HG03139 (cell line): ENCODE measurements around the gene EXOC4.
"Not testable (repeated sequence)": the region's sequence is repeated elsewhere in the genome, so short reads cannot be mapped to it uniquely, and the experiment has no call there.

Experiments
- ATAC-seq: cut with Tn5 transposase; IDR thresholded peaks from one replicate; pipeline ENCODE4 v1.9.1; 2021; ENCODE audit not compliant: unreplicated experiment

EXOC4 gene

DNA sequence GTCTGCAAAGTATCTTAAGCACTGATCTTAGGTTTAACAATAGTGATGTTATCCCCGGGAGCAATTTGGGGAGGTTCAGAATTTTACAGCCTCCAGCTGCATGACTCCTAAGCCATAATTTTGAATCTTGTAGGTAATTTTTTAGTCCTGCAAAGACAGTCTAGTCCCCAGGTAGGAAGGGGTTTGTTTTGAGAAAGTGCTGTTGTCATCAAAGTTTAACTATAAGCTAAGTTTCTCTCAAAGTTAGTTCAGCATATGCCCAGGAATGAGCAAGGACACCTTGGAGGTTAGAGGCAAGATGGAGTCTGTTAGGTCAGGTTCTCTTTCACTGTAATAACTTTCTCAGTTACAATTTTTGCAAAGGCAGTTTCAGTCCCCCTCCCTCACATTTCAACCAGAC lies 795.3 kb downstream of the EXOC4 start:
- no peak for ATAC-seq

DNA sequence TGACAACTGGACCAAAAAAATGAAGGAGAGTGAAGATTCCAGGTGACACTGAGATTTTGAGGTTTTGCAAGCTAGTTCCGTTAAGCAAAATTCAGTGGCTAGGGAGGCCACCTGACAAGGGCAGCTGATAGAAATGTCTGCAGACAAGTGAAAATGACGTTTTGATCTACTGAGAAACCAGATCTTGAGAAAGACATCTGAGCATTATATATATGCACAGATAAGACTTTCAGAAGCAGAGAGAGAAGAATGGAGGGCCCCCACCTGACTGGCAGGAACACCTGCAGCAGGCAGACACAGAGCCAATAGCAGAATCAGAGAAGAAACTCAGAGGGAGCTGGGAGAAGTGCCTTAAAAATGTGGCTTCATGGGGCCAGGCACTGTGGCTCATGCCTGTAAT lies 798.1 kb downstream of the EXOC4 start:
- ATAC-seq, result no peak

DNA sequence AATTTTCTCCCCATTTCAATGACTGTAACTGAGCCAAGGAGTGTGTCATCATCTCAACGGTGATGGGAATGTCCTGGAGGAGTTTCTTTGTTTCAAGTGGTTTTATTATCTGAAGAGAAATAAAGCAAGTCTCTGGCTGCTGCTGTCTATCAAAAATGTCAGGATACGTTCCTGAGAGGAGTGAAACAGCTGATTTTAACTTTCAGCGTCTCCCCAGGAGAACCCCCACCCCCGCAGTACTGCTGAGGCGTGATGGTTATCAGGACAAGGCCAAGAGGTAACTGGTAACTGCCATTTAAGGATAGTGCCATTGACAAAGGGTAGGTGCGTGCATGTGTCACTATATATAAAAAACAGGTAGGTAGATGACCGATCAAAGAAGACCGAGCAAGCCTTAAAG lies 803.9 kb downstream of the EXOC4 start:
- ATAC-seq, result no peak

DNA sequence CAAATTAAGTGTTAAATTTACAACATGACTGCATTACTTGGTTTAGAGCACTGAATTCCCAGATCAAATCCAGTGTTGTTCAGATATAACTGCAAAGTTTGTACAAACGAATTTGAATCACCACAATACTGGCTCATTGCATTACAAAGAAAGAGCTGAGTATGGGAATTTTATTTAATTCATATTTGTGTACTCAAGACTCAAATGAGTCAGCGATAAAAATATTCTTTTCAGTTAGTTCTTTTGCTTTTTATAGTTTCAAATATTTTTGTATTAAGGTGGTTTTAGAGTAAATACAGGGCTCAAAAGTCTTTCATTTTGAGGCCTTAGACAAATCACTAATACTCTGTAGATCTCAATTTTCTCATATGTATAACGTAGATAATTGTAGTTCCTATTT lies 805.6 kb downstream of the EXOC4 start:
- ATAC-seq, result no peak

DNA sequence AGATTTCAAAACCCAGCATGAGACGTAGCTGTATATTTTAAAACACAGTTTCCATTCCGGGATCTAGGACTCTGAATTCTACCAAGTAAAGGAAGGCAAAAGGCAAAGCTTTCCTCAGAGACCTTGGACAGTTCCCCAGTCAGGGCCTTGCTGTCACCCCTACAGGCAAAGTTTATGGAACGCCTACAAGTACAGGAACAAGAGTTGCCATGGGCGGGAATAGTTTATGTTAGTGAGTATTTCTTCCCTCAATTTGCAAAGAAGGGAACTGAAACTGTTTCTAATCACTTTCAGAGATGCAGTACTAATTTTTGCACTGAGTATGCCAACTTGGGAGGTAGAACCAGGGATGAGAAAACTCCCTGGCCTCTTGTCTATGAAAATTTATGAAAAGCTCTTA lies 806.1 kb downstream of the EXOC4 start:
- ATAC-seq, result no peak

DNA sequence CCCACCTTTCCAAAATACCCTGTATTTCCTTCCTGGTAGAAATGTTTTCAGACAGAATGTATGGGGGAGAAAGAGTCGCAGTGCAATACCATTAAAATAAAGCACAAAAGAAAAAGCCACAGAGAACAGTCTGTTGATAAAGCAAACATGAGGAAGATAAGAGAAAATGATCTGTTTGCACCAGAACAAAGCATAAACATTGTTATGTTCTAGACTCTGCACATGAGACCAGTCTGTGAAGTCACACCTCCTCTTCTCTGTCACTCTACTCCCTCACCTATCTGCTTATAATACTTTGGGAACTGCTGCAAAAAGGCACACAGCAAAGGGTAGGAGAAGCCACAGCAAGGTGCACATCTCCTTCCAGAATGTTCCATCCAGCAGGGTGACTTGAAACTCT lies 807.0 kb downstream of the EXOC4 start:
- no peak for ATAC-seq

DNA sequence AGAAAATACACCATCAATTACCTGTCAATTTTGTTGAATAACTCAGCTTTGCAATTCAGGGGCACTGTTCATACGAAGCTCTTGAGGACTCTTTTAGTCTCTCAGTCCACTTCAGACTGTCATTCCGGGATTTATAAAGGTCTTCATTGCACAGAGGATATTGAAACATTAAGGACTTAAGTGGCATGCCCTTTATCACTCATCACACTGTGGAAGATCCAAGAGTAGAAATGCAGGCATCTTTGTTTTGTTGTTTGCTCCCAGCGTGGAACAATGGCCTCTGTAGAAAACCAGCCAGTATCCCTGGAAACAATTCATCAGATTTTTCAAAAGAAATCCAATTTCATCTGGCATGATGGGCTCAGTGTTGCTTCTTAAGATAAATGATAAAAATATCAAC lies 808.0 kb downstream of the EXOC4 start:
- no peak for ATAC-seq

DNA sequence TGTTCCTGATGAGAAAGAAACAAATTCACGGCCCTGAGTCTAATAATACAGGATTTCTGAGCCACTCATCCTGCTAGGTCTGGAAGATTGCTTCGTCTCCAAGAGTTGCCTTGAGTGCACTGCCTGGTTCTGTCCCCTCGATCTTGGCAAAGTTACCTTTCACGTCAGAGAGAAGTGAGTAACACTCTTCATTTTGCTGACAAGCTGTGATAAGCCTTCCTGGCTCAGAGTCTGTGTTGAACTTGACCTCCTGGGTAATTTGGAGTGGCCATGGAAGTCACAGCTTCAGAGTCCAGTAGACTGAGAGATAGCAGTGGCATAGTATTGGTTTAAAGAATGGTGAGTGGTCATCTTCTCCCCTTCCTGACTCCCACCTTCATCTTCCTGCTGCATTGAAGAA lies 809.6 kb downstream of the EXOC4 start:
- no peak for ATAC-seq

DNA sequence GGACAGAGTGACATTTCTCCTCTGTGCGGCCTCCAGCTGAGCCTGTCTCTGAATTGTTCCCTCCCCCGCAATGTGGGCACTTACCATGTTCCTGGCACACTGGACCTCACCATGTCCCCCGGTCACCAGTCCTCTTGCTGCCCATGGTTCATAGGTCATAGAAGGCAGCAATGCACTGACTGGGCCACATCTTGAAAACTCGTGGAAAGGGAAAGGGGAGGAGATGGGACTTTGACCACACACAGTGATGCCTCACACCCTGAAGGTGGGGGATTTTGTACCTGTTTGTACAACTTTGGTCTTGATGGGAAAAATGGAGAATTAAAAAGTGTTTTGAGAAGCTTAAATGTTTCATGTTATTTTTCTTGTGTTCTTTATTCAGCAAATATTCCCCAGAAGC lies 812.5 kb downstream of the EXOC4 start:
- no peak for ATAC-seq

DNA sequence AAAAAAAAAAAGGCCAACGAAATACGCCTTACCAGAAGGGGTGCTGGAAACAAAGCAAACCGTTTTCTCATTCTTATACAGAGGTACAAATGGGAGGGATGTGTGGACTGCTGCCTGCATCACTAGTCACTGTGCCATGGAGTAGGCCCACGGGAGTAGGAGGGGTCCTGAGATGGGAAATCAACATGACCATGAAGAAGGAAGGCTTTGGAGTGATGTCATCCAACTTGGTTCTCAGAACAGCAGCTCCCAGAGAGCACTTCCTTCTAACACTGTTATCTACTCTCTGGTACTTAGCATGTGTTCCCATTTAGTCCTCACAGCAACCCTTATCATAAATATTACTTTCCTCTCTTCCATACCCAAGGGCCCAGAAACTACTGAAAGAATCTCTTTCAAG lies 814.3 kb downstream of the EXOC4 start:
- no peak for ATAC-seq

DNA sequence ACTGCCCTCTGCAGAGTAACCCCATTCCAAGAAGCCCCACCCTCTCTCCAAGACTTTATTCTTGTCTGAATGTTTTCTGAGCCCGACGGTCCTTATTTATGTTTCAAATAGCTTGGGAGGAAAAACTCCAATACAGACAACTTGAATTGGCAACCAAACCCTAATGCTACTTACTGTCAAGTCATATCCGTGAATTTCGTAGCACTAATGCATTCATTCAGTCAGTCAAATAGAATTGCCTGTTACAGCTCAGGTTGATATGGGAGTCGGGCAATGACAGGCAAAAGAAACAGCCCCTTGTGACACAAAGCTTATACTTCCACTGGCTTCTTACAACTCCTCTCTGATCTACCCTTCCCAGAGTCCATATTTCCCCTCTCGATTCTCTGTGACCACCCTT lies 815.8 kb downstream of the EXOC4 start:
- ATAC-seq, result no peak

DNA sequence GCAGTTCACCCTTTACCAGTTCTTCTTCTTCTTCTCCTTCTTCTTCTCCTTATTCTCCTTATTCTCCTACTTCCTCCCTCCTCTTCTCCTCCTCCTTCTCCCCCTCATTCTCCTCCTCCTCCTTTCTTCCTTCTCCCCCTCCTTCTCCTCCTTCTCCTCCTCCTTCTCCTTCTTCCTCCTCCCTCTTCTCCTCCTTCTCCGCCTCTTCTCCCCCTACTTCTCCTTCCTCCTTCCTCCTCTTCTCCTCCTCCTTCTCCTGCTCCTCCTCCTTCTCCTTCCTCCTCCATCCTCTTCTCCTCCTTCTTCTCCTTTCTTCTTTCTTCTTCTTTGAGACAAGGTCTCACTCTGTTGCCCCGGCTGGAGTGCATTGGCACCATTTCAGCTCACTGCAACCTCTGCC lies 816.3 kb downstream of the EXOC4 start:
- no peak for ATAC-seq

DNA sequence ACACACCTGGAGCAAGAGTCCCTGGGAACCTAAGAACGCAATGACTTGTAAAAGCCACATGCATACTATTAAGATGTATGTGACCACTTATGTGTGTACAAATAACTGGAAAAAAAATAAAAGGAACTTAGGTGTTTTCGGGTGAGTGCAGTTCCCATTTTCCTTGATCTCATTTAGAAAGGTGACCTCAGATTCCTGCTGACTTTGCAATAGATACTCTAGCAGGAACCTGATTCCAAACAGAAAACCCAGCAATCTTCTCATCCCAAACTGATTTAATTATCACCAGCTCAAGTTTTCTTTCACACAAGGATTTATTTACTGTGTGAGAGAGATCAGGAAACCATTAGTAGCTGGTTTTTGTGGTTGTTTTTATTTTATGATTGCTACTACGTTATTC lies 817.8 kb downstream of the EXOC4 start:
- no peak for ATAC-seq

DNA sequence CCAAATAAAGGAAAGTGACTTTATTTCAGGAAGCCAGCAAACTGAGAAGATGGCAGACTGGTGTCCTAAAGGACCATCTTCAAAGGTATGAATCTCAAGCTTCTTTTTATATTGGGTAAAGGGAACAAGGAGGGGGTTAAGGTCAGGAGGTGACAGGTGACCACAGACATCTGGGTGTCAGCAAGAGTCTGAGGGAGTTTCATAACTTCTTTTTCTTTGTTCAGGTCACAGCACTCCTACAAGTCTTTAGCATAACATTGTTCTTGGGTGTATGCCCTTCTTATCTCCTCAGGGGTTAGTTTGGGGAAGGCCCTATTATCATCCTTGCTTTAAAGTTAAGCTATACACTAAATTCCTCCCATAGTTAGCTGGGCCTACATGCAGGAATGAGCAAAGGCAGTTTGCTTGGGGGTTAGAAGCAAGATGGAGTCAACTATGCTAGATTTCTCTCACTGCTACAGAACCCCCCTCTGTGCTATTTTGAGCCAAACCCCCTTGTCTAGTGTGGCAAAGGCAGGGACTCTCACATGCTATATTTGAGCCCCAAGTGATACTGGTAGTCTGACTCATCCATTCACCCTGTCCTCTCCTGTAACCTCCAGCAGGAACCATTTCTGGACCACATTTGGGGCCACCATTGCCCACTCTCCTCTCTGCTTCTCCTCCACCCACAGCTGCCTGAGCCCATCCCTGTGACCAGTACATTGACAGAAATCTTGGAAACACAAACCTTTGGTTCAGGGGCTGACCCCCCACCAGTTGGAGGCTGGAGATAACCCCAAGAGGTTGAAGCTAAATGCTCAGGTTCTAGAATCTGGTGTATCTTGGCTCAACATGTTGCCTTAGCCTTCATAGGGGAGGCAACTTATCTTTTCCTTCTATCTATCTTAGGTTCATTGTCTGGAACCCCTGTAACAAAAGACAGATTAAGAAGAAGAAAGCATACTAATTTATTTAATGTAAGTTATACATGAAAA lies 818.8 kb downstream of the EXOC4 start:
- peak; percentile 69 for ATAC-seq

DNA sequence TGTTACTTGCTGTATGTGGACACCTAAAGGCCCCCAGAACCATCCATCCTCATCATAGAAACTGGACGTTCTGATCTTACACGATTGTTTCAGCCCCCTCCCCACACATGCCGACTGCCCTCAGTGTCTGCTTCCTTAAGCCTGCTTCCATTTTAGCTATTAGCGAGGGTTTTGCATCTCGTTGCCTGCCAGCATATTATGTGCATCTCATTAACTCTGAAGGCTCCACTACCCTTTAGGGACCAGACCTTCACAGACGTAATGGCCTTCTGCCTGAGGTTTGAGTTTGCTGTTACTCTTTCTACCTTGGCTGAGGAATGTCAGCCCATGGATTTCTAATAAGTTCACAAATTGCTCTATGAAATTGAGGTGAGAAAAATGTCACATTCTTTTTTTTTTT lies 820.4 kb downstream of the EXOC4 start:
- no peak for ATAC-seq

DNA sequence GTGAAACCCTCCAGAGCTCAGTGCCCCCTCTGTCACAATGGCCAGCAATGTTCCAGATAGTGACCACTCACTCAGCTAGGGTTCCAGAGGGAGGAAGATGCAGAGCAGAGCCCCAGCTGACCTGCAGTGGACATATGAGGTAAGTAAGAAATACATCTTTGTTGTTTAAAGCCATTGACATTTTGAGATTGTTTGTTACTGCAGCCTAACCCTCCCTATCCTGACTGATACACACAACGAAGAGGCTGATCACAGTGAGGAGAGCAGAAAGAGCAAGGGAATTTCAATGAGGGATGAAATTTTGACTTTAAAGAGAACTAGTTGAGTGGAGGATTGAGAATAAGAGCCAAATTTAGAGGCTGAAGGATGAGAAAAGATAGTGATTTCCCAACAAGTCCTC lies 822.9 kb downstream of the EXOC4 start:
- no peak for ATAC-seq

DNA sequence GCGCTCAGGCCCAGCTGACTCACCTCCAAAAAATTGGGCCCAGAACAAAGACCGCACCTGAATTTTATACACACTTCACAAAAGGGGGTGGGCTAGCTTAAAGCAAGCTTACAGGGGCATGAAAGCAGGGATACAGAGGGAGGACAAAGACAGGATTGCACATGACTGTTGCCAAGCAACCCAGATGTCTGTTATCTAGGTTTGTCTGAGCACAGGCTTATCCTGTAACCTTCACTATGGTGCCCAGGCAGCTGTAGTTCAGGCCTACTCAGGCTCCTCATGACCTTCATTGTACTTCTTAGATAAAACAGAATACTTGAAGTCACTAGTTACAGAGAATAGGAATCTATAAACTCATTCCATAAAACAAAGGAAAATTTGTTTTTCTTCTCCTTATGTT lies 824.7 kb downstream of the EXOC4 start:
- ATAC-seq, result not testable (repeated sequence)

DNA sequence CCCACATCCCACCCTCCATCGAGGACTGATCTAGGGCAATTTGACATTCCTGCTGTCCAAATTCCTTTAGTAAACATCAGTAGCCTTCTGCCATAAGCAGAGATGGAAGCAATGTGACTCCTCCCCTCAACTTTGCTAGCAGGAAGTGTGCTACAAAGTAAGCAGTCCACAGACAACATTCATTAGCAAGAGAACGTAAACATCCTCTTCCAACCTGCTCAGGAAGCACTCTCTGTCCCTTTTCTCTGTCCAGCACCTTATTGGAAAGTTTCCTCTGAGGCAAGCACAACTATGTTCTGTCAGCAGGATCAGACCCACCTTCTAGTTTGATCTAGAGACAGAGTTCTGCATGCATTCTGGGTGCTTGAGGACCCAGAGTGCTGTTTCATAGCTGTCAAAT lies 826.1 kb downstream of the EXOC4 start:
- no peak for ATAC-seq

DNA sequence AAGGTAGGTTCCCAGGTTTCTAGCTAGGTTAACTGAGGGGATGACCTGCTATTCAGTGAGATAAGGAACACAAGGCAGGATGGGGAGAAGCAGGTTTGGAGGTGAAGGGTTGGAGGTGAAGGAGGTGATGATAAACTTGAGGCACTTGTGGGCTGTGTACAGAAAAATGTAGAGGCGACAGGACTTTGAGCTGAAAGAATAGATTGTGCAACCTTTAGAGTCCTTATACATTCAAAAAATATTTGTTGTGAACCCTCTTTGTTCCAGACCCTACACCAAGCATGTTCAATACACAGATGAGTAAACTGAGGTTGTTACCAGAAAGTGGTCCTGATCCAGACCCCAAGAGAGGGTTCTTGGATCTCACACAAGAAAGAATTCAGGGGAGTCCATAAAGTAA lies 828.8 kb downstream of the EXOC4 start:
- no peak for ATAC-seq

DNA sequence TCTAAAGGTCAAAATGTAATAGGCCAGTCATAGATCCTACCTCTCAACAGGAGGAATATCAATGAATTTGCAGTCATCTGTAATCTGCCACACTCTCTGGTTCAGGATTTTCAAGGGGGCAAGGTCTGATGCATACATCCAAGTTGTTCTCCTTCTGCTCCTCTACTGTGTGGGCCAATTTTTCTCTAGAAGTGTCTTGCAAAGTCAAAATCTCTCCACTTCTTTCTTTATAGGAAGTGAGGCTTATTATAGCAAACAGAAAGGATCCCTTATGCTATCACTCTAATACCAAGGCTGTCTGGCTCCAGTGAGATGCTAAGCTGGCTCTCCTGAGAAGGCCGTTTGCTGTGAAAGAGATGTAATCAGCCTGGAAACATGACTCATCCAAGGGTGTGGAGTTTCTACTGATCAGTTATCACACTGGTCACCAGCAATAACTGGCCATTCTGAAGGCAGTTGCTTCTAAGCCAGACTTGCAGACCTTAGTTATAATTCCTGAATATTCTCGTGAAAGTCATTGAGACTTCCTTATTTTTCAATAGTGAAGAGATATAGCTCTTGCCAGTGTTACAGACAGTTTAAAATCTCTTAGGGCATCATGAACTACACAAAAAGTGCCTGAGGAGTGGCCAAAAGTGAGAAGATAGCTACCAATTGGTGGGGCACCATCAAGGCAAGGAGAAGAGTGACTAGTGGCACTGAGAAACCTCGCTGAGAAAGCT lies 831.0 kb downstream of the EXOC4 start:
- ATAC-seq, result no peak

DNA sequence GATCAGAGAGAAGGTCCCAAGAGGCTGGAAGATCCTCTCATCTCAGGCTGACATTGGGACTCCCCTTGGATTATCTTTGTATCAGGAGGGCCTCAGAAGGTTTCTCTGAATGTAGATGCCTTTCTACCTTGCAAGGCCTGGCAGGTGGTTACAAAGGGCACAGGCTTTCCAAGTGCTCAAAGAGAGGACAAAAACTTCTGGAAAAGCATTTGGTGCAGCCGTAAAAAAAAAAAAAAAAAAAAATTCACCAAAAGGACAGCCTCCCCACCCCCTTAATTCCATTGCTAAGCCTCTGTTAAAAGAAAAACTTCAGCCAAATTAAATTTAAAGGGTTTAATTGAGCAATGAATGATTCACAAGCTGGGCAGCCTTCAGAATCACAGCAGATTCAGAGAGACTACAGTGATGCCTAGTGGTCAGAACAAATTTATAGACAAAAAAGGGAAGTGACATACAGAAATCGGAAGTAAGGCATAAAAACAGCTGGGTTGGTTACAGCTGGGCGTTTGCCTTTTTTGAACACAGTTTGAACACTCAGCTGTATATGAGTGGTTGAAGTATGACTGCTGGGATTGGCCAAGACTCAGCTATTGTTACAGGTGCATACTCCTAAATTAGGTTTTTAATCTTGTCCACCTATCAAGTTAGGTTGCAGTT lies 831.7 kb downstream of the EXOC4 start:
- peak; percentile 73 for ATAC-seq

DNA sequence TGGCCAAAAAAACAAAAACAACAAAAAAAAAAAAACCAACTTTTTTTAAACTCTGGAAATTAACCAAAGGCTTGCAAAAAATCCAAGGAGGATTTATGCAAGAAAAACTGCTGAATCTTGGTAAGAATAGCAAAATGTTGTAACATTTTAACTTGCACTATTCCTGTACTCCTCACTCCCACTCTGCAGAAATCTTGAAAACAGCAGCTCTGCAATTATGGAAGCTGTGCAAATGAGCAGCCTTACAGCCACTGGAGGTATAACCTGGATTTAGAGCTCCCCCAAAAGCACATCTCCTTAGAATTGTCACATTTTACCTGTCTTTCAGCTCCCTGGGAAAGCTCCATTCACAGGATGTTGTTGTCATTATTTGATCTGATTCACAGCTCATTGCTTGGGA lies 832.4 kb downstream of the EXOC4 start:
- ATAC-seq, result no peak
